ENCODE results near the gene NLN.

DNA sequence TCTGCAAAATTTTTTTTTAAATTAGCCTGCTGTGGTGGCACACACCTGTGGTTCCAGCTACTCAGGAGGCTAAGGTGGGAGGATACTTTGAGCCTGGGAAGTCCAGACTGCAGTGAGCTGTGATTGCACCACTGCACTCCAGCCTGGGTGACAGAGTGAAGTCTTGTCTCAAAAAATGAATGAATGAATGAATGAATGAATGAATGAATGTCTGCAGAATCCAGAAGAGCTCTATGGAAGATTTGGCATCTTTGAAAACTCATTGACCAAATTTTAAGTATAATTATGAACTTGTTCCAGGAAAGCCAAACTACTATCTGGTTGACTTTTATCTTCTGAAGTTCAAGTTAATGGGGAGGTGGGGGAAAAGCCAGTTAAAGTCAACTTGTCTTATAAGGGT is 110.1 kb downstream of the NLN start:
- TF ChIP-seq, protein P1, sequence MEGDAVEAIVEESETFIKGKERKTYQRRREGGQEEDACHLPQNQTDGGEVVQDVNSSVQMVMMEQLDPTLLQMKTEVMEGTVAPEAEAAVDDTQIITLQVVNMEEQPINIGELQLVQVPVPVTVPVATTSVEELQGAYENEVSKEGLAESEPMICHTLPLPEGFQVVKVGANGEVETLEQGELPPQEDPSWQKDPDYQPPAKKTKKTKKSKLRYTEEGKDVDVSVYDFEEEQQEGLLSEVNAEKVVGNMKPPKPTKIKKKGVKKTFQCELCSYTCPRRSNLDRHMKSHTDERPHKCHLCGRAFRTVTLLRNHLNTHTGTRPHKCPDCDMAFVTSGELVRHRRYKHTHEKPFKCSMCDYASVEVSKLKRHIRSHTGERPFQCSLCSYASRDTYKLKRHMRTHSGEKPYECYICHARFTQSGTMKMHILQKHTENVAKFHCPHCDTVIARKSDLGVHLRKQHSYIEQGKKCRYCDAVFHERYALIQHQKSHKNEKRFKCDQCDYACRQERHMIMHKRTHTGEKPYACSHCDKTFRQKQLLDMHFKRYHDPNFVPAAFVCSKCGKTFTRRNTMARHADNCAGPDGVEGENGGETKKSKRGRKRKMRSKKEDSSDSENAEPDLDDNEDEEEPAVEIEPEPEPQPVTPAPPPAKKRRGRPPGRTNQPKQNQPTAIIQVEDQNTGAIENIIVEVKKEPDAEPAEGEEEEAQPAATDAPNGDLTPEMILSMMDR (IDR thresholded peaks at IDR 0.05; ENCODE audit: poor library complexity): no peak
- TF ChIP-seq EZH2 (IDR thresholded peaks at IDR 0.05; ENCODE audit: borderline replicate concordance): no peak

Data from hepatocyte (in vitro differentiated cells).